ENCODE results near the gene PANX2. TPM values are rescaled to one million over a fixed set of nuclear protein-coding genes. Genes with fewer than 3 reads are reported as not detected.

The PANX2 gene
- total and polyA plus RNA-seq, 9 of the 15 experiments (the other 6 are each of a cell fraction or from before 2014, with no cell fraction given): 0.01 to 3.9 (median 0.67) TPM; not detected in 1

- no peak for TF ChIP-seq ZNF586 (CRISPR knock-in tag; conservative IDR thresholded peaks at IDR 0.05)
- no peak for TF ChIP-seq POU5F1 (IDR thresholded peaks at IDR 0.05; ENCODE audit: borderline replicate concordance, low read depth, low read length, partially characterized antibody)
- TF ChIP-seq YBX1 (IDR thresholded peaks at IDR 0.05): no peak
- TF ChIP-seq RBM17 (IDR thresholded peaks at IDR 0.05; ENCODE audit: borderline replicate concordance, low read depth, low read length): no peak
- TF ChIP-seq ZNF696 (CRISPR knock-in tag; conservative IDR thresholded peaks at IDR 0.05): no peak
- TF ChIP-seq CREM (IDR thresholded peaks at IDR 0.05; ENCODE audit: low read depth): 0 out of 2 replicates have a peak, but pooled peaks have one; percentile 26
- peak; percentile 70 to 79 (median 74) for TF ChIP-seq CTCF (IDR thresholded peaks at IDR 0.05 in 2 of 3, conservative IDR thresholded peaks at IDR 0.05 in 1 of 3; ENCODE audit: insufficient read depth in 2 of 3, low read depth in 1 of 3, low read length in 3 of 3)
Measured at GRCh38 chr22:50209893-50210292, 39.4 kb downstream of the PANX2 start (continued).

DNA sequence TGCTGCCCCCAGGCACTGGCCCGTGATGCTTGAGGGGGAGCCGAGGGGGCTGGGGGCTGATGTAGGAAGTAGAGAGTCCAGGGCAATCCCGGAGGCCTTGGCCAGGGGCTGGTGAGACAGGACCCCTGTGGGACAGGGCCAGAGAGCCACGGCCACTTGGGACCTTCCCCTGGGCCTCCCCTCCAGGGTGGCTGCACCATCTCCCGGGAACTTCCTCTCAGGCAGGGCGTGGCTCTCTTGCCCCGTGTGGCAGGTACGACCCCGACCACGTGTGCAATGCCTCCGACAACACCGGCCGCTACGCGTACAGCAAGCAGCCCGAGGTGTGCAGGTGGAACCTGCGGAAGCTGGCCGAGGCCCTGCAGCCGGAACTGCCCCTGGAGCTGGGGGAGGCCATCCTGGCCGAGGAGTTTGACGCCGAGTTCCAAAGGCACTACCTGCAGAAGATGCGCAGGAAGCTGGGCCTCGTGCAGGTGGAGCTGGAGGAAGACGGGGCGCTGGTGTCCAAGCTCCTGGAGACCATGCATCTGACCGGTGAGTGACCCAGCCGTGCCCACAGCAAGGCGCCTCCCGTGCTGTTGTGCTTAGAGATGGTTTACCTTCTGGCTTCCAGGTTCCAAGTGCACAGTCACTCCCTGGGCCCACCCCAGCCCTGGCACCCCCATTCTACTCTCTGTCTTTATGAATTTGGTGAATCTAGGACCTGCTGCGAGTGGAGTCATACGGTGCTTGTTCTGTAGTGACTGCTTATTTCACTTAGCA lies 40.0 kb downstream of the PANX2 start:
- H3K4me3 ChIP-seq: no peak overlapping the region
- FAIRE-seq (no peak), ATAC-seq (no peak), DNase-seq (ENCODE audit: extremely low read depth in 1 of 4, low spot score in 3 of 4) (no peak)
- TF ChIP-seq RBM22 (IDR thresholded peaks at IDR 0.05; ENCODE audit: low read depth, low read length, poor library complexity, severe bottlenecking) (peak; percentile 63), SLC30A9 (CRISPR knock-in tag; IDR thresholded peaks at IDR 0.05) (no peak), POLR2G (IDR thresholded peaks at IDR 0.05; ENCODE audit: low read depth, low read length) (peak; percentile 69)
- no peak overlapping the region for H3K27ac ChIP-seq (ENCODE audit: extremely low read depth, low read depth, low read length)
- in situ Hi-C loops (cut with MboI): loop anchor here (5.0 kb wide), 1 partner anchor 68 kb away; no protein-coding TSS in a partner anchor
- BruUV-seq (replicated peaks): no TSS peak
- no peak overlapping the region for H2AFZ ChIP-seq (ENCODE audit: low read depth, low read length)
- H3K9me1 ChIP-seq (ENCODE audit: control insufficient read depth, insufficient read depth, low read length): no peaks in the 10 kb centered on the region
- no peak overlapping the region for H3K4me2 ChIP-seq (ENCODE audit: insufficient read depth, low read length)
- WGBS (ENCODE audit: insufficient coverage, low coverage, missing lambda C conversion rate): 93% methylated on average over 11 of the region's 32 CpGs
- intact Hi-C loops (cut with micrococcal nuclease): no loop called here
- CTCF ChIA-PET (ENCODE audit: low intra/inter-chr PET ratio): interaction anchor here (0.6 to 2.4 kb wide), 3 partner anchors 40 to 64 kb away, joined by 3 to 12 read pairs (median 10); partner anchors contain the start of gene PANX2
- H3K9ac ChIP-seq (ENCODE audit: insufficient read depth in 1 of 2, low read depth in 2 of 2, low read length in 2 of 2): no peak overlapping the region
- POLR2A ChIA-PET: no interaction called here
- H3K79me2 ChIP-seq (ENCODE audit: control insufficient read depth, insufficient read depth, low read length): peaks cover 13% of the 10 kb centered on the region; the same call in 2 of the 3 replicates
- peaks cover 0 to 36% of the 10 kb centered on the region in 2 experiments; a peak in 2 of 5 replicates for H3K4me1 ChIP-seq (replicated peaks in 1 of 2; ENCODE audit: control insufficient read depth in 2 of 2, insufficient read depth in 2 of 2, low read length in 2 of 2)
- no peaks in the 10 kb centered on the region for H3K27me3 ChIP-seq (ENCODE audit: control insufficient read depth in 2 of 2, insufficient read depth in 2 of 2, low read length in 2 of 2)
- peaks cover 64% of the 10 kb centered on the region for H3K36me3 ChIP-seq (ENCODE audit: control insufficient read depth, insufficient read depth, low read length)
- 0 out of 2 replicates have a peak, but pooled peaks cover 2% of the 10 kb centered on the region for H3K9me3 ChIP-seq (replicated peaks; ENCODE audit: control insufficient read depth, insufficient read depth, low read depth, low read length)
- H4K20me1 ChIP-seq (replicated peaks; ENCODE audit: control insufficient read depth, insufficient read depth, low read length): 0 out of 2 replicates have a peak, but pooled peaks cover 3% of the 10 kb centered on the region
